ENCODE results near the gene APOL5.

DNA sequence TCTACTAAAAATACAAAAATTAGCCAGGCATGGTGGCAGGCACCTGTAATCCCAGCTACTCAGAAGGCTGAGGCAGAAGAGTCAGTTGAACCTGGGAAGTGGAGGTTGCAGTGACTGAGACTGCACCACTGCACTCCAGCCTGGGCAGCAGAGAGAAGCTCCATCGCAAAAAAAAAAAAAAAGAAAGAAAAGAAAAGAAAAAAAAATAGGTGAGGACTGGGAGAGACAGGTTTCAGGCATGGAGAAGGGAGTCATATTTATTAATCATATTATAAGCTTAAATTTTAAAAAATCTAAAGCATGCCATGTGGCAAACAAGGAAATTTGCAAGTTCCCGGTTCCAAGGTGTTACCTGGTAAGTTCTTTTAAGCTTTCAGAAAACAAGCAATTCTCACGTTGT lies at the start of gene APOL5:
- TF ChIP-seq, protein P1, sequence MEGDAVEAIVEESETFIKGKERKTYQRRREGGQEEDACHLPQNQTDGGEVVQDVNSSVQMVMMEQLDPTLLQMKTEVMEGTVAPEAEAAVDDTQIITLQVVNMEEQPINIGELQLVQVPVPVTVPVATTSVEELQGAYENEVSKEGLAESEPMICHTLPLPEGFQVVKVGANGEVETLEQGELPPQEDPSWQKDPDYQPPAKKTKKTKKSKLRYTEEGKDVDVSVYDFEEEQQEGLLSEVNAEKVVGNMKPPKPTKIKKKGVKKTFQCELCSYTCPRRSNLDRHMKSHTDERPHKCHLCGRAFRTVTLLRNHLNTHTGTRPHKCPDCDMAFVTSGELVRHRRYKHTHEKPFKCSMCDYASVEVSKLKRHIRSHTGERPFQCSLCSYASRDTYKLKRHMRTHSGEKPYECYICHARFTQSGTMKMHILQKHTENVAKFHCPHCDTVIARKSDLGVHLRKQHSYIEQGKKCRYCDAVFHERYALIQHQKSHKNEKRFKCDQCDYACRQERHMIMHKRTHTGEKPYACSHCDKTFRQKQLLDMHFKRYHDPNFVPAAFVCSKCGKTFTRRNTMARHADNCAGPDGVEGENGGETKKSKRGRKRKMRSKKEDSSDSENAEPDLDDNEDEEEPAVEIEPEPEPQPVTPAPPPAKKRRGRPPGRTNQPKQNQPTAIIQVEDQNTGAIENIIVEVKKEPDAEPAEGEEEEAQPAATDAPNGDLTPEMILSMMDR (IDR thresholded peaks at IDR 0.05; ENCODE audit: insufficient read depth, low read depth, low read length): no peak
- no peak for TF ChIP-seq EZH2 (IDR thresholded peaks at IDR 0.05; ENCODE audit: insufficient read depth, low read length)

Data from astrocyte (in vitro differentiated cells and primary cell).